Naive thymus-derived CD4-positive, alpha-beta T cell (primary cell): ENCODE data around the gene KIFC1. TPM values are rescaled to one million over a fixed set of nuclear protein-coding genes. Genes with fewer than 3 reads are reported as not detected.

Experiments
- ATAC-seq: fragments of 150-1000 bp; cut with Tn5 transposase; 2 replicates; pipeline ENCODE4 v1.10.0; 2021; ENCODE audit warnings: mild to moderate bottlenecking, moderate library complexity
- CTCF ChIA-PET: fragments of 350-600 bp; sonication (Branson Sonifier 250); formaldehyde crosslinking; loops from one replicate; lab custom pipeline; 2021; ENCODE audit warnings: antibody characterized with exemption; lab: Charles Lee
- POLR2A ChIA-PET: fragments of 350-600 bp; sonication (Branson Sonifier 250); formaldehyde crosslinking; loops from one replicate; lab custom pipeline; 2021; ENCODE audit warnings: antibody characterized with exemption, inconsistent platforms; lab: Charles Lee
- DNase-seq, 9 donors: peaks; one replicate each; pipeline versions ENCODE4 v3.0.0 to v3.0.0-alpha.2; 2020 to 2022; ENCODE audit warnings: mixed read lengths in 1 of 9
- H3K27ac ChIP-seq: one replicate; pipeline ENCODE4 v1.7.0; 2013; ENCODE audit warnings: mild to moderate bottlenecking, low read depth, low read length, moderate library complexity
- H3K27me3 ChIP-seq, 2 donors: one replicate each; pipeline ENCODE4 v1.7.0; 2013; ENCODE audit warnings: low read length in 2 of 2, mild to moderate bottlenecking in 2 of 2, moderate library complexity in 2 of 2; ENCODE audit not compliant: control insufficient read depth in 2 of 2, insufficient read depth in 2 of 2
- H3K36me3 ChIP-seq, 3 experiments: 1 replicate in 2 of 3; 2 replicates in 1 of 3; pipeline ENCODE4 v1.7.0; 2013; ENCODE audit warnings: low read length in 3 of 3, mild to moderate bottlenecking in 3 of 3, moderate library complexity in 1 of 3; ENCODE audit not compliant: insufficient read depth in 3 of 3, control insufficient read depth in 2 of 3
- H3K4me1 ChIP-seq, 2 donors: one replicate each; pipeline ENCODE4 v1.7.0; 2013; ENCODE audit warnings: low read length in 2 of 2, mild to moderate bottlenecking in 2 of 2, moderate library complexity in 1 of 2; ENCODE audit not compliant: control insufficient read depth in 2 of 2, insufficient read depth in 2 of 2
- H3K4me3 ChIP-seq: 2 replicates; pipeline ENCODE4 v1.7.0; 2013; ENCODE audit warnings: mild to moderate bottlenecking, low read length
- H3K9me3 ChIP-seq, 3 experiments: 1 replicate in 2 of 3; 2 replicates in 1 of 3; pipeline ENCODE4 v1.7.0; 2013; ENCODE audit warnings: low read length in 3 of 3; ENCODE audit not compliant: control insufficient read depth in 2 of 3
- H3K27ac Mint-ChIP-seq, 9 donors: one replicate each; pipeline ENCODE4 v1.8.0; 2020 to 2022; ENCODE audit warnings: mixed read lengths in 9 of 9, mild to moderate bottlenecking in 8 of 9, moderate library complexity in 5 of 9, inconsistent platforms in 2 of 9
- H3K27me3 Mint-ChIP-seq, 5 donors: one replicate each; pipeline ENCODE4 v1.8.0; 2021 to 2022; ENCODE audit warnings: mixed read lengths in 5 of 5, mild to moderate bottlenecking in 1 of 5
- H3K36me3 Mint-ChIP-seq, 5 donors: one replicate each; pipeline ENCODE4 v1.8.0; 2020 to 2022; ENCODE audit warnings: mixed read lengths in 5 of 5, mild to moderate bottlenecking in 3 of 5, inconsistent platforms in 1 of 5
- H3K4me1 Mint-ChIP-seq, 7 donors: one replicate each; pipeline ENCODE4 v1.8.0; 2020 to 2022; ENCODE audit warnings: mixed read lengths in 7 of 7, mild to moderate bottlenecking in 3 of 7, inconsistent platforms in 1 of 7
- H3K4me3 Mint-ChIP-seq, 10 donors: one replicate each; pipeline ENCODE4 v1.8.0; 2020 to 2022; ENCODE audit warnings: mild to moderate bottlenecking in 10 of 10, mixed read lengths in 10 of 10, moderate library complexity in 6 of 10, inconsistent platforms in 2 of 10
- H3K9me3 Mint-ChIP-seq, 11 donors: one replicate each; pipeline ENCODE4 v1.8.0; 2020 to 2022; ENCODE audit warnings: mixed read lengths in 11 of 11, mild to moderate bottlenecking in 4 of 11, inconsistent platforms in 1 of 11, moderate library complexity in 1 of 11
- intact Hi-C, 2 donors: fragments of 100-400 bp; cut with micrococcal nuclease; formaldehyde crosslinking; loops; one replicate each; pipeline ENCODE4 v1.15.1; 2023
- polyA plus RNA-seq, 2 donors: library from polyadenylated mRNA; unstranded; fragments of 300-500 nt; fragmentation: Illumina TruSeq; gene quantifications; one replicate each; pipeline ENCODE4 v1.2.3, GENCODE V29; 2021
- total RNA-seq, 6 experiments: library from RNA in 5 of 6; stranded (reverse) in 5 of 6; gene quantifications; 1 replicate in 5 of 6; 2 replicates in 1 of 6; pipeline ENCODE4 v1.2.3 and lab custom pipeline; 2021 to 2026

The KIFC1 gene
- total and polyA plus RNA-seq, 7 experiments from 2014 or later: 0.18 to 87.9 (median 1.1) TPM

DNA sequence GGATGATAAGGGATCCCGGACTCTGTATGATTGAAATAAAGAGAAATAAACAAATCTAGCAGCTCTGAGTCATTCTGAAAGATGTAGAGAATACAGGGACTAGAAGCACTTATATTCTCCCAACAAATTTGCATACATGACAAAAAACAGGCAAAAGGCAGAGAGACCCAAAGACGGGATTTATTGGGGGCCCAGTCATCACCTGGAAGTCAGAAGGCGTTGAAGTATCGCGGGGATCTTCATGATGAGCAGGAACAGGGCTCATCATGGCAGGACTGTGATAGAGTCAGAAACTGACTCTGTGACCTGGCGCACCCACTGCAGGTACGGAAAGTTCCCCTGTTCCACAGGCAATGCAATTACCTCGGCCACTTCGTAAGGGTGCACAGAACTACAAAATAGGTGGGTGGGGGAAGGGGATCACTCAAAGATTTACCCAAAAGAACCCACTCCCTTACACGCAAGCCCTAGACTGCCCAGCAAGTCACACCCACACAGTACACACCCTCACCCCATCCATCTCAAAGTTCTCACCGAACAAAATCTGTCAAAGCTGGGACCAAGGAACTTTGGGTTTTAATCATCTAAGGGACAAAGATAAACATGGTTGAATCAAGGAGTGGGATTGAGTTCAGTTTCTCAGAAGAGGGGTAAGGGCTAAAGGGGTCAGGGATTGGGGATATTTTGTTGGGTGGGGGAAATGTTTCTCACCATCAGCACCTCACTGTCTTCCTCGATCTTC lies 24.9 kb downstream of the KIFC1 start:
- peak overlapping the region; percentile 94 for H3K27ac ChIP-seq
- Mint-ChIP-seq H3K4me1 (peaks cover 53 to 89% (median 77%) of the 10 kb centered on the region in 7 donors), H3K36me3 (peaks cover 3 to 26% (median 19%) of the 10 kb centered on the region in 5 donors), H3K27ac (peak overlapping the region; percentile 98 to 100 (median 99)), H3K27me3 (no peaks in the 10 kb centered on the region), H3K4me3 (peak overlapping the region; percentile 88 to 97 (median 94)), H3K9me3 (no peaks in the 10 kb centered on the region)
- CTCF ChIA-PET: interaction anchor here (1.6 kb wide), 1 partner anchor 72 kb away, joined by 5 read pairs; no protein-coding TSS in a partner anchor
- peaks cover 44 to 67% of the 10 kb centered on the region in 2 donors for H3K4me1 ChIP-seq
- H3K36me3 ChIP-seq: peaks cover 5 to 41% (median 14%) of the 10 kb centered on the region in 3 experiments
- H3K9me3 ChIP-seq: no peaks in the 10 kb centered on the region
- DNase-seq (peak in 2 of 9 donors; percentile 42 to 43), ATAC-seq (no peak)
- POLR2A ChIA-PET: interaction anchor here (0.7 to 4.3 kb wide), 11 partner anchors 8 to 168 kb away, joined by 3 to 61 read pairs (median 9); partner anchors contain the start of genes RGL2, ZBTB22 and ZBTB9
- intact Hi-C loops: loop anchor here (10.0 kb wide), 4 partner anchors 298 to 1752 kb away; partner anchors contain the start of genes C6orf47 (in 1 of the 2), CSNK2B (in 1 of the 2), GPANK1 (in 1 of the 2) and GPSM3 (in 1 of the 2)
- peak overlapping the region; percentile 72 for H3K4me3 ChIP-seq
- H3K27me3 ChIP-seq: no peaks in the 10 kb centered on the region

DNA sequence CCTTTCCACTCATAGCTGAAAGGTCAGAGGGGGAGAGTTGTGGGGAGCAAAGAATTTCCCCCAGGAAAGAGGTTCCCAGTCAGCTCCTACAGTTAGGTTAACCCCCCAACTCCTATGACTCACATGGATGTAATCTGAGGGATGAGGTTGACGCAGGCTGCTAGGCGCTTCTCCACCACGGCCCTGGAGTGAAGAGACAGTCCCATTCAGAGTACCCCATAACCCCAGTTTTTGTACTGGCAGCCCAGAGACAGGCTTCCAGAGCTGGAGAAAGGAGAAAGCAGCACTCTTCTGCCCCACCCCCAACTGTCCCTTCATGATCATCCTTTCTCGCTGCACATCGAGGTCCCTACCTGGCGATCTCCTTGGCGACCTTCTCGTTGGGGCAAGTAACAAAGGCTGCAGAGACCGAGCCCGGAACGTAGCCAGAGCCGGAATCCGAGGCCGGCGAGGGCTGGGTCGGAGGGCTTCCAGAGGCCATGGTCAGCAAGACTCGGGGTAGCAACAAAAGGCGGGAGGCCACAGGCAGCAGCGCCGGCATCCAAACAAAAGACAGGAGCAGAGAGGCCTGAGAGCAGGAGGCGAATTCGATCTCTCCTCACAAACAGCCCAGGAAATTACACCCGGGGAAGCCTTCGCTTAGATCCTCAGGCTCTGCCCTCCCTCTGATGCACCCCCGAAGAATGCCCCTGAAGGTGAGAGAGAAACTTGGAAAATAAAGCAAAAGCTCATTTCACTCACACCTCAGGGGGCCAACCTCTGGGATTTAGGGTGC lies 25.7 kb downstream of the KIFC1 start:
- no peaks in the 10 kb centered on the region for H3K27me3 ChIP-seq
- no peaks in the 10 kb centered on the region for H3K9me3 ChIP-seq
- H3K4me3 ChIP-seq: peak overlapping the region; percentile 72
- ATAC-seq (no peak), DNase-seq (peak in 2 of 9 donors; percentile 22 to 30)
- Mint-ChIP-seq H3K4me3 (peak overlapping the region; percentile 88 to 97 (median 94)), H3K36me3 (peaks cover 3 to 26% (median 19%) of the 10 kb centered on the region in 5 donors), H3K9me3 (no peaks in the 10 kb centered on the region), H3K27ac (peak overlapping the region; percentile 98 to 100 (median 99)), H3K27me3 (no peaks in the 10 kb centered on the region), H3K4me1 (peaks cover 61 to 91% (median 78%) of the 10 kb centered on the region in 7 donors)
- POLR2A ChIA-PET: interaction anchor here (0.7 to 4.3 kb wide), 16 partner anchors 9 to 576 kb away, joined by 3 to 61 read pairs (median 4); partner anchors contain the start of genes RGL2, RPS18, UQCC2 and VPS52
- peaks cover 37 to 60% of the 10 kb centered on the region in 2 donors for H3K4me1 ChIP-seq
- CTCF ChIA-PET: interaction anchor here (1.6 kb wide), 1 partner anchor 73 kb away, joined by 5 read pairs; no protein-coding TSS in a partner anchor
- peak overlapping the region; percentile 94 for H3K27ac ChIP-seq
- intact Hi-C loops: loop anchor here (10.0 kb wide), 4 partner anchors 297 to 1753 kb away; partner anchors contain the start of genes C6orf47 (in 1 of the 2), CSNK2B (in 1 of the 2), GPANK1 (in 1 of the 2) and GPSM3 (in 1 of the 2)
- H3K36me3 ChIP-seq: peaks cover 5 to 38% (median 12%) of the 10 kb centered on the region in 3 experiments

DNA sequence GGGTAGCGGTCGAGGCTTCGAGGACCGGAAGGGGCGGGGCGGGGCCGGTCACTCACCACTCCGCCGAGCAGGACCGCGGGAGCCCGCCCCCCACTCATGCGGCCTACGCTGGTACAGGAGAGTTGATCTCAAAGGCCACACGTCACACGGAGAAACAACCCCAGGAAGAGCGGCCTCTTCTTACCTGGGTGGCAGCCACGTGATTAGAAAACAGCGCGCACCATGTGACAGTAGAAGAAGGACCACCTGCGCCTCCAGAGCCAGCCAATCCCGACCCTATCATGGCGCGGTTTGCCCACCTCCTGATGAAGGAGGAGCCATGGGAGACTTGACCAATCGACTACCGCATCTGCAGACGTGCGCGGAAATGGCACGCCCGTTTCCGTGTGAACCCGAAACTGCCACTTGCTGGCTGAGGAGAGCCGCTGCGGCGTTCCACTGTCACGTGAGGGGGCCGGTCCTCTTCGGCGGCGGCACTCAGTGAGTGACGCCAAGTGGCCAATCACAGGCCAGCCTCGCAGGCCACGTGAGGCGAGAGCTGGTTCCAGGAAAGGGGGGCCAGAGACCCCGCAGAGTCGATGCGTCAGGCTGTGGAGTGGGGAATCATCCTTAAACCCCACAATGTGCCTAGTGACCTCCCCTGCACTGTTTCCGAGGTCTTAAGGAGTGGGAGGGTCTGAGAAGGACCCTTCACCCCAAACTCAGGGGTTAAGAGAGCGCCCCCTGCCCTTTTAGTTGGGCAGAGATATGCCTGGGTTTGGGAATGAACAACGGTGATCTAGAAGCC lies 26.5 kb downstream of the KIFC1 start, which contains the start of gene CUTA:
Gene CUTA, minus strand, starts transcription at position 205 of the 787 bp plus-strand sequence. Its CDS starts 107 bp downstream, at position 98.
- CTCF ChIA-PET: interaction anchor here (0.5 to 1.6 kb wide), 7 partner anchors 11 to 92 kb away, joined by 3 to 7 read pairs (median 3); partner anchors contain the start of gene ZBTB9
- Mint-ChIP-seq H3K27me3 (no peaks in the 10 kb centered on the region), H3K9me3 (no peaks in the 10 kb centered on the region), H3K27ac (peak within 1 kb of the TSS; percentile 98 to 100 (median 99)), H3K4me1 (peaks cover 60 to 89% (median 73%) of the 10 kb centered on the region in 7 donors), H3K36me3 (peaks cover 6 to 29% (median 12%) of the 10 kb centered on the region in 5 donors), H3K4me3 (peak within 1 kb of the TSS; percentile 88 to 97 (median 94))
- ATAC-seq (peak; percentile 92), DNase-seq (peak; percentile 91 to 100 (median 99))
- H3K4me1 ChIP-seq: peaks cover 31 to 54% of the 10 kb centered on the region in 2 donors
- H3K27ac ChIP-seq: peak within 1 kb of the TSS; percentile 94
- no peaks in the 10 kb centered on the region for H3K27me3 ChIP-seq
- POLR2A ChIA-PET: interaction anchor here (0.7 to 4.3 kb wide), 20 partner anchors 8 to 577 kb away, joined by 3 to 61 read pairs (median 7); partner anchors contain the start of genes B3GALT4, RPS18, TAPBP and UQCC2
- intact Hi-C loops: loop anchor here (1.0 to 10.0 kb wide), 18 partner anchors 8 to 1753 kb away; partner anchors contain the start of genes KIFC1 (in 2 of the 2), UQCC2 (in 2 of the 2), ZBTB9 (in 2 of the 2) and C6orf47 (in 1 of the 2)
- peak within 1 kb of the TSS; percentile 74 for H3K4me3 ChIP-seq
- peaks cover 4 to 30% (median 5%) of the 10 kb centered on the region in 3 experiments for H3K36me3 ChIP-seq
- no peaks in the 10 kb centered on the region for H3K9me3 ChIP-seq

DNA sequence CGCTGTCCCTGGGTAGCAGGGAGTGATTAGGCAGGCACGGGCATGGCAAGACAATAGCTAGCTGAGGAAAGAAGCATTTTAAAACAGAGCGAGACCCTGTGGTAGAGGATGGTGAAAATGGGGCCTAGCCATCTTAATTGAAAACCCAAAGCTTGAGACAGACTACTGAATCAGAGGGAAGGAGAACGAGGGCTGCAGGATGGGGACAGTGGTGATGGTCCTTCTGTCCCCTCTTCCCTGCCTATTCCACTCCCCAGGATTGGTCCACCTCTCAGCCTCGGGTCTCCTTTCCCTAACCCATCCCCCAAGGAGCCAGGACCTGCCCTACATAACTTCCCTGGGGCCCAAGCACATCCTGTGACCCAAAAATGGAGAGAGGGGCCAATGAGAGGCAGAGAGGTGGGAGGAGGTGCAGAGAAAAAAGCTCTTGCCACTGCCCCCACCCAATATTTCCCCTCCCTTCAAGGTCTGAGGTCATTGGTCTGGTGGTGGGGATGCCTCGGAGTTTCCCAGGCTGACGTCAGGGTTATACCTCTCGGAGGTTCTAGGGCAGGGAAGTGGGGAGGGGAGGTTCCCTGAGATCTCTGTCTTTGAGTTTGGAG lies 27.2 kb downstream of the KIFC1 start:
- Histone ChIP-seq H3K27me3 (no peaks in the 10 kb centered on the region), H3K27ac (peak overlapping the region; percentile 92), H3K36me3 (peaks cover 0 to 24% (median 5%) of the 10 kb centered on the region in 3 experiments), H3K4me1 (peaks cover 31 to 50% of the 10 kb centered on the region in 2 donors), H3K4me3 (peak overlapping the region; percentile 74), H3K9me3 (no peaks in the 10 kb centered on the region)
- H3K27me3 Mint-ChIP-seq: no peaks in the 10 kb centered on the region
- ChIA-PET POLR2A (interaction anchor here (0.7 to 4.3 kb wide), 19 partner anchors 7 to 447 kb away, joined by 3 to 61 read pairs (median 8); partner anchors contain the start of genes B3GALT4, BAK1, PHF1 and RPS18), CTCF (interaction anchor here (1.0 to 1.4 kb wide), 6 partner anchors 10 to 78 kb away, joined by 3 to 7 read pairs (median 3); partner anchors contain the start of gene ZBTB9)
- H3K4me1 Mint-ChIP-seq: peaks cover 56 to 90% (median 73%) of the 10 kb centered on the region in 7 donors
- intact Hi-C loops: loop anchor here (1.0 to 10.0 kb wide), 18 partner anchors 8 to 1754 kb away; partner anchors contain the start of genes KIFC1 (in 2 of the 2), UQCC2 (in 2 of the 2), ZBTB9 (in 2 of the 2) and C6orf47 (in 1 of the 2)
- no peaks in the 10 kb centered on the region for H3K9me3 Mint-ChIP-seq
- no peak for ATAC-seq
- peak in 2 of 9 donors; percentile 69 to 70 for DNase-seq
- H3K36me3 Mint-ChIP-seq: peaks cover 4 to 31% (median 11%) of the 10 kb centered on the region in 5 donors
- peak overlapping the region; percentile 88 to 97 (median 94) for H3K4me3 Mint-ChIP-seq
- H3K27ac Mint-ChIP-seq: peak overlapping the region; percentile 98 to 100 (median 99)
